Renal cortical epithelial cell (primary cell): ENCODE results near the gene PCYT2. TPM values are rescaled to one million over a fixed set of nuclear protein-coding genes. Genes with fewer than 3 reads are reported as not detected.

Experiments used
- DNase-seq: peaks from one replicate; pipeline ENCODE4 v3.0.0-alpha.2; 2011; ENCODE audit warnings: low read depth
- total RNA-seq: library from RNA; depleted of rRNA; stranded (reverse); fragments of >200 nt; gene quantifications from 2 replicates; pipeline ENCODE4 v1.2.3, GENCODE V29; 2014

Gene PCYT2
- total RNA-seq, 1 donor from 2014 or later: 18.6 TPM

DNA sequence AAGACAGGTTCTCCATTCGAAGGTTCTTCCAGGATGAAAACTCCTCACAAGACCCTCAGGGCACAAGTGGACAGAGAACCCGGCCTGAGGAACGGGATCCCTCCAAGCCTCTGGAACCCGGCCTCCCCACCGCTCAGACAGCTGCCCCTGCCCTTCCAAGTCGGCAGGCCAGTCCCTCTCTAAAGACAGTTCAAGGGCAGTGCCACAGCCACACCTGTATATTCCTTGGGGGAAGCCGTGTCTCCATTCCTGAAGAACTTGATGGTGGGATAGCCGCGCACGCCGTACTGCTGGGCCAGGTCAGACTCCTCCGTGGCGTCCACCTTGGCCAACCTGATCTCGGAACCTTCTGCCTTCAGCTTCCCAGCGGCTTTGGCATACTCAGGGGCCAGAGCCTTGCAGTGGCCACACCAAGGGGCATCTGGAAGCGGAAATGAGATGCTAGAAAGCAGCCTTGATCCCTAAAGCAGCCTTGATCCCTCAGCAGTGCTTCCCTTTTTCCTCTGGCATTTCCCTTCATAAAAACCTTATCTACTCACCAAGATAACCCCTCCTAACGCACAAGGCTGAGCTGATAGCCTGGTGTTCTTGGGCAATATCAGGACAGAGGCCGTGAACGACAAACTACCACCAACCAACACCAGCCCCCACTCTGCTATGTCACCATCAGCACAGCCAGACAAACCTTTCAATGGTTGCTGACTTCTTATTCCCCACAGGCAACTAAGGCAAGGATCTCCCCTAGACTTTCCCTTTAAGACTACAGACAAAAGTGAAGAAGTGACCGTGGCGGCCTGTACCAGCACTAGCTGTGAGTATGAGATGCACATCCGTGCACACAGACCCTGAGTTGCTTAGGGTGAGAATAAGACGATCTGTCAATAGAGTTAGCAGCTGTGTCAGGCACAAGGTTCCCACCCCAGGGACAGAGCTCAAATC is 52.0 kb downstream of the PCYT2 start:
- no peak for DNase-seq

DNA sequence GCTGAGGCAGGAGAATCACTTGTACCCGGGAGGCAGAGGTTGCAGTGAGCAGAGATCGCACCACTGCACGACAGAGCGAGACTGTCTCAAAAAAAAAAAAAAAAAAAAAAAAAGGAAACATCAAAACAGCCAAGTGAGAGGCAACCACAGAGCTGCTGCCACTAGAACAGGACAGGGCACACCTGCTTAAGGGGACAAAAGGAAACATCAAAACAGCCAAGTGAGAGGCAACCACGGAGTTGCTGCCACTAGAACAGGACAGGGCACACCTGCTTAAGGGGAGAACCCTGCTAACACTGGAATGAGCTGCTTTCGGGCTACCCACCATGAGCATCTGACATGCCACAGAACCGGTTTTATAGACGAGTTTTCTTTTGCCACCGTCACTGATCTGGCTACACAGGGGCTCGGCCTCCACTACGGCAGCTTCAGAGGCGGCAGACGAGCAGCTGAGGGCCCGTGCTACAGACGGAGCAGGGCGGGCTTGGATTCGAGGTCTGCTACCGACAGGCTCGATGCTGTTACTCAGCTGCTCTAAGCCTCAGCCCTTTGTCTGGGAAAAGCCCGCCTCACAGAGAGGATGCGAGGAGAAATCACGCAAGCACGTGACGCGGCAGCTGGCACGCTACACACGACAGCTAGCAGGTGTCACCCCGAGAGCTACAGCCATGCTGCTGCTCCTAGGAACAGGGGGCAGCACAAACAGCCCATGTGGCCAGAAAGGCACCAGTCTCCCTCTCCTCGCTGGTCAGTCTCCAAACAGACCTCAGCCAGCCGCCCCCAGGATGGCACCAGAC is 52.8 kb downstream of the PCYT2 start:
- DNase-seq: no peak

DNA sequence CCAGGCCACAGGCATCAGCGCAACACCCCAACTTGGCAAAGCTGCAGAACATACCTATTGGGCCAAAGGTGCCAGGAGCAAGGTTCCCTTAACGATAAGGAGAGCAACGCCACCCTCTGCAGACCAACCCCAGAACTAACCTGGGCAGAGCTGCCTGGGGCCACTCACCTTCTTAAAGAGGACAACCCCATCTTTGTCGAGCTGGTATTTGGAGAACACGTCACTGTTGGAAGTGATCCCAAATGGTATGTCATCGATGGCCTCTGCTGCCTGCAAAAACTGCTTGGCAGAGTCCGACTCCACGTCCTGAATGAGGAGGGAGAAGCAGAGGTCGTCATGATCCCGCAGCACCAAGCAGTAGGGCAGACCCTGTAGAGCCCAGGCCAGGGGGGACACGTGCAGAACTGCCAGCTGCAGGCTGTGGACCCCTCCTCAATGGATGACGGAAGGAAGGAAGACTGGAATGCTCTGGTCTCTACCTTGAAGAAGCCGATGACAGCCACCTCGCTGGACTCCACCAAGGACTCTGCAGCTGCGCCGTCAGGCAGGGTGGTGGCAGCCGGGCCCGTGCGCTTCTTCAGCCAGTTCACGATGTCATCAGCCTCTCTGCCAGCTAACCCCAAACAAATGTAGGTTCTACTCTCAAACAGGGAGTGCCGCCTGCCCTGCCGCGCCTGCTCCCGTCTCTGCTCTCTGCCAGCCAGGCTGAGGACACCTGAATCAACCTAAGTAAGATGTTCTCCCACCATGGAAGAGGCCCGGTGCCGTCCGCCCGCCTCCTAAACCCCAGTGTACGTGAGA is 56.0 kb downstream of the PCYT2 start:
- DNase-seq: no peak

DNA sequence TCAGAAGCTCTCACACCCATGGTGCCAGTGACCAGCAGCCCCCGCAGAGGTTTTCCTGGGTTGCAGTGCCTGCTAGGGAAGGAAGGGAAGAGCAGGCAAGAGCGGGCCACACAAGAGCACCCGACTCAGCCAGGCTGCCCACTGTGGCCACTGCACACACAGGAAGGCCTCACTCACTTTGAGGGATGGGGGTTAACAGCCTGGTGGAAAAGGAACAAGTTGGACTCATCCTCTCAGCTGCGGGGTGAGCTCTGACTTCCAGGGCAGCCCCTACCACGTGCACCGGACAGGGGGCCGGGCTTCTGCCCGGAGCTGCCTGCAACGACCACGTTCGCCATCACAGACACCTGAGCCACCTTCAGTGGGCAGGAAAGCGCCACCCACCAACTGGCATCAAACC is 59.0 kb downstream of the PCYT2 start:
- DNase-seq: no peak

DNA sequence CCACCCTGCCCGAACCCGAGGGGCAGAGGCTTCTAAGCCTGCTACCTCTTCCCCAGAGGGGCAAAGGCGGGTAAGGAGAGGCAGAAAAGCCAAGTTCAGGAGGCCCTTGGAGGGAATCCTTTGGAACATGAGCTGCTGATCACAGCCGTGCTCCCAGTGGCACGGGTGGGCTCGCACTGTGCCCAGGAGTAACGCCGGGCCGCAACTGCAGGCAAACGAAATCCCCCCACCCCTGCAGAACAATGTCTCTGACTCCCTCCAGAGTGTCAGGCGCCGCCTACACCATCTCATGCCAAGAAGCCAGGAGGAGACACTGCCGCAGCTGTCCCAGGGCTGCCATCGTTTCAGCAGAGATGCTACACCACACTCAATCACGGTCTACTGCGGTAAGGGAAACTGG is 59.8 kb downstream of the PCYT2 start:
- no peak for DNase-seq

Other genes with a start within 250 kb of the PCYT2 start
- 22.6 and 34.6 TPM in 2 replicates for gene OXLD1, start 244.8 kb downstream of the PCYT2 start, total RNA-seq
- gene CCDC137, start 244.7 kb downstream of the PCYT2 start, total RNA-seq: 9.0 and 11.9 TPM in 2 replicates
- 21.7 and 44.1 TPM in 2 replicates for gene ARL16, start 227.6 kb downstream of the PCYT2 start, total RNA-seq
- 104 and 110 TPM in 2 replicates for gene HGS, start 227.4 kb downstream of the PCYT2 start, total RNA-seq
- 8.9 and 10.4 TPM in 2 replicates for gene MRPL12, start 208.0 kb downstream of the PCYT2 start, total RNA-seq
- gene SLC25A10, start 199.1 kb downstream of the PCYT2 start, total RNA-seq: 35.7 and 61.8 TPM in 2 replicates
- gene GCGR, start 107.2 kb downstream of the PCYT2 start, total RNA-seq: not detected in 2 replicates
- 55.0 and 101 TPM in 2 replicates for gene MCRIP1, start 78.1 kb downstream of the PCYT2 start, total RNA-seq
- not detected in 2 replicates for gene PPP1R27, start 76.3 kb downstream of the PCYT2 start, total RNA-seq
- 1,064 and 1,065 TPM in 2 replicates for gene P4HB, start 50.9 kb downstream of the PCYT2 start, total RNA-seq
- gene ARHGDIA, start 40.1 kb downstream of the PCYT2 start, total RNA-seq: 161 and 237 TPM in 2 replicates
- 46.8 and 109 TPM in 2 replicates for gene ALYREF, start 19.8 kb downstream of the PCYT2 start, total RNA-seq
- gene ANAPC11, start 19.7 kb downstream of the PCYT2 start, total RNA-seq: 77.3 and 104 TPM in 2 replicates
- gene NPB, start 9.2 kb downstream of the PCYT2 start, total RNA-seq: 0.25 and 3.3 TPM in 2 replicates
- 17.9 and 20.4 TPM in 2 replicates for gene SIRT7, start 6.8 kb upstream of the PCYT2 start, total RNA-seq
- 11.3 and 14.4 TPM in 2 replicates for gene MAFG, start 16.3 kb upstream of the PCYT2 start, total RNA-seq
- 69.3 and 122 TPM in 2 replicates for gene PYCR1, start 25.9 kb upstream of the PCYT2 start, total RNA-seq
- gene MYADML2, start 35.8 kb upstream of the PCYT2 start, total RNA-seq: not detected in 2 replicates
- 0.05 TPM in 1 of 2 replicates, not detected in the other for gene NOTUM, start 49.8 kb upstream of the PCYT2 start, total RNA-seq
- gene ASPSCR1, start 66.2 kb upstream of the PCYT2 start, total RNA-seq: 12.6 and 18.8 TPM in 2 replicates
- 13.6 and 63.6 TPM in 2 replicates for gene CENPX, start 111.5 kb upstream of the PCYT2 start, total RNA-seq
- 15.2 and 15.8 TPM in 2 replicates for gene LRRC45, start 111.9 kb upstream of the PCYT2 start, total RNA-seq
- gene RAC3, start 120.3 kb upstream of the PCYT2 start, total RNA-seq: 7.7 and 16.8 TPM in 2 replicates
- gene DCXR, start 126.3 kb upstream of the PCYT2 start, total RNA-seq: 19.4 and 35.4 TPM in 2 replicates
- gene RFNG, start 140.4 kb upstream of the PCYT2 start, total RNA-seq: 27.3 and 31.0 TPM in 2 replicates
- 112 and 119 TPM in 2 replicates for gene GPS1, start 140.5 kb upstream of the PCYT2 start, total RNA-seq
- gene DUS1L, start 154.4 kb upstream of the PCYT2 start, total RNA-seq: 66.3 and 79.9 TPM in 2 replicates
- gene FASN, start 186.8 kb upstream of the PCYT2 start, total RNA-seq: 84.0 and 103 TPM in 2 replicates